GM21447 (cell line): ENCODE data around the gene EIF4G1.

Experiments
- ATAC-seq: cut with Tn5 transposase; IDR thresholded peaks from one replicate; pipeline ENCODE4 v1.9.1; 2021; ENCODE audit not compliant: unreplicated experiment

Gene EIF4G1

DNA sequence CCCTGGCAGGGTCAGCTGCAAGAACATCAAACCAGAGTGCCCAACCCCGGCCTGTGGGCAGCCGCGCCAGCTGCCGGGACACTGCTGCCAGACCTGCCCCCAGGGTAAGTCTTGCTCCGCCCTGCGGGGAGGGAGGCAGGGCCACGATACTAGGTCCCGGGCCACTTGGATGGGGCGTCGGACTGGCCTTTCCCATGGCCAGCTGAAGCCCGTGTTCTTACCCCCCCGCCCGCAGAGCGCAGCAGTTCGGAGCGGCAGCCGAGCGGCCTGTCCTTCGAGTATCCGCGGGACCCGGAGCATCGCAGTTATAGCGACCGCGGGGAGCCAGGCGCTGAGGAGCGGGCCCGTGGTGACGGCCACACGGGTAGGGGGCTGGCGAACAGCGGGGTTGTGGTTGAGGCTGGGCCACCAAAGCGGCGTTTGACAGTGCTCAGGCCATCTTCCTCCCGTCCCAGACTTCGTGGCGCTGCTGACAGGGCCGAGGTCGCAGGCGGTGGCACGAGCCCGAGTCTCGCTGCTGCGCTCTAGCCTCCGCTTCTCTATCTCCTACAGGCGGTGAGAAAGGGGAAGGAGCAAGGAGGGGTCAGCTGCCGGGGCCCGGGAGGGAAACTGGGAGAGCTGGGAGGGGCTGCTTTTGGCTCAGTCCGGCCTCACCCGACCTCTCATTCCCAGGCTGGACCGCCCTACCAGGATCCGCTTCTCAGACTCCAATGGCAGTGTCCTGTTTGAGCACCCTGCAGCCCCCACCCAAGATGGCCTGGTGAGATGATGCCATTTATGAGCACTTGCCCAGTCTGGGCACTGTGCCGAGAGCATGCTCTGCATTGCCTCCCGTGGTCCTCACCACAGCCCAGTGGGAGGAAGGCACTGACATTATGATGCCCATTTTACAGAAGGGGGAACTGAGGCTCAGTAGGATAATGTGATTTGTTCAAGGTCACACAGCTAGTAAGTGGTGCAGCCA is 67.1 kb downstream of the EIF4G1 start:
- no peak for ATAC-seq

DNA sequence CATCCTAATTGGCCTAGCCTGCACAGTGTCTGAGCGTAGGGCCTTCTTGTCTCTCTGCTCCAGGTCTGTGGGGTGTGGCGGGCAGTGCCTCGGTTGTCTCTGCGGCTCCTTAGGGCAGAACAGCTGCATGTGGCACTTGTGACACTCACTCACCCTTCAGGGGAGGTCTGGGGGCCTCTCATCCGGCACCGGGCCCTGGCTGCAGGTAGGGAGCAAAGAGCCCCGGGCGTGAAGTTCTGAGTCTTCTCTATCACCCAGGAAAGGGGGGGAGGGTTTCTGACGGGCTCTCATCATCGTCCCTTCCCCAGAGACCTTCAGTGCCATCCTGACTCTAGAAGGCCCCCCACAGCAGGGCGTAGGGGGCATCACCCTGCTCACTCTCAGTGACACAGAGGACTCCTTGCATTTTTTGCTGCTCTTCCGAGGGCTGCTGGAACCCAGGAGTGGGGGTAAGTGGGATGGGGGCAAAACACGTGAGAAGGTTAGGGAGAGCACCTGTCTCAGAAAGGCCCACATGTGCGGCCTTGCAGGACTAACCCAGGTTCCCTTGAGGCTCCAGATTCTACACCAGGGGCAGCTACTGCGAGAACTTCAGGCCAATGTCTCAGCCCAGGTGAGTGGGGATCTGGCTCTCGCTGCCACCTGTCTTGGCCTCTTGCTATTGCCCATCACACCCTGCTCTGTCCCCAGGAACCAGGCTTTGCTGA is 68.1 kb downstream of the EIF4G1 start:
- no peak for ATAC-seq

DNA sequence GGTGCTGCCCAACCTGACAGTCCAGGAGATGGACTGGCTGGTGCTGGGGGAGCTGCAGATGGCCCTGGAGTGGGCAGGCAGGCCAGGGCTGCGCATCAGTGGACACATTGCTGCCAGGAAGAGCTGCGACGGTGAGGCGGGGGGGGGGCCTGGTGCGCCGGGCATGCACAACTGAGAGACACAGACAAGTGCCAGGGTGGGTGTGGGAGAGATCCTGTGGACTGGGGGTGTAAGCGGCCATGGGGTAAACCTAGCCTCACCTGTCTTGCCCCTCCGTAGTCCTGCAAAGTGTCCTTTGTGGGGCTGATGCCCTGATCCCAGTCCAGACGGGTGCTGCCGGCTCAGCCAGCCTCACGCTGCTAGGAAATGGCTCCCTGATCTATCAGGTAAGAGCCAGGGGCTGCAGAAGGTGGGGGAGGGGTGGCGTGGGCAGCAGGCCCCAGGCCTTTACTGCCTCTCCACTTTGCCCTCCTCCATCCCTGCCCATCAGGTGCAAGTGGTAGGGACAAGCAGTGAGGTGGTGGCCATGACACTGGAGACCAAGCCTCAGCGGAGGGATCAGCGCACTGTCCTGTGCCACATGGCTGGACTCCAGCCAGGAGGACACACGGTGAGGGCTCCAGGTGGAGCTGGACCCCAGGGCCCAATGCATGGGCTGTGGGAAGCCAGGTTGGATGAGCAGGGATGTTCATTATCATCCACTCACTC is 68.8 kb downstream of the EIF4G1 start:
- no peak for ATAC-seq

DNA sequence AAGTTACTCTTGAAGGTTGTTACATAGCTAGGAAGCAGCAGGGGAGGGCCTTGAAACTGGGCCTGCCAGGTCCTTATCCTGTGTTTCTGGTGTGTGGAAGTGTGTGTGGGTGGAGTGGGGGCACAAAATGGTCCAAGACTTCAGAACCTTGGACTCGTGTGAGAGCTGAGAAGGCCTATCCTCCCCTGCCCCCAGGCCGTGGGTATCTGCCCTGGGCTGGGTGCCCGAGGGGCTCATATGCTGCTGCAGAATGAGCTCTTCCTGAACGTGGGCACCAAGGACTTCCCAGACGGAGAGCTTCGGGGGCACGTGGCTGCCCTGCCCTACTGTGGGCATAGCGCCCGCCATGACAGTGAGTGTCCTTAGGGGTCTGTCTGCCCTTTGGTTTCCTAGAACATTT is 69.9 kb downstream of the EIF4G1 start:
- no peak for ATAC-seq
